Transverse colon (tissue), 1 donor: ENCODE data around the gene MDH1B.

ENCODE experiments used
- EP300 ChIP-seq: sonication (generic); formaldehyde crosslinking; IDR thresholded peaks from one replicate; pipeline ENCODE4 v1.6.1; 2017; ENCODE audit warnings: antibody characterized with exemption, low read depth
- POLR2A ChIP-seq: fragments of 450-650 bp; IDR thresholded peaks from one replicate; pipeline ENCODE4 v1.6.1; 2016; ENCODE audit warnings: antibody characterized with exemption, mild to moderate bottlenecking, moderate library complexity

DNA sequence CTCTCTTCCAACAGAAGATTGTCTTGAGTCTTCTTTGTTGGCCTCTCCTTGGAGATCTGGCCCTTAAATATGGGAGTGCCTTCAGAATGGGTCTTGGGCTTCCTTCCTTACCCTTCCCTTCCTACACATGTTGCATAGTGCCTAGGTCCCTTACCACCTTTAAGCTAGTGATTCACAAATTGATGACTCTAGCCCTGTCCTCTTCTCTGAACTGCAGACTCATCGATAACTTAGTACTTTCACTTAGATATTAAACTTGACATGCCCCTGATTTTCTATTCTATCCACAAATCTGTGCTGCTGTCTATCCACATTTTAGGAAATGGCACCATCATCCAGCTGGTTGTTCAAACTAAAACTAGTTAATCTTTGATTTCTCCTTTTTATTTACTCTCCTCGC lies 37.8 kb downstream of the MDH1B start:
- no peak for TF ChIP-seq POLR2A
- no peak for TF ChIP-seq EP300
